ENCODE results near the gene RETREG3.
"Not testable (repeated sequence)": the region's sequence is repeated elsewhere in the genome, so short reads cannot be mapped to it uniquely, and the experiment has no call there.

Gene RETREG3

GRCh38 chr17:42568341-42569111 is 40.6 kb downstream of the RETREG3 start:
- DNase-seq: no peak

GRCh38 chr17:42566883-42567573 is 42.1 kb downstream of the RETREG3 start, which contains the start of gene MLX:
Gene MLX, plus strand, starts transcription at chr17:42567100. Its CDS starts 25 bp downstream, at chr17:42567125.
- peak; percentile 91 for DNase-seq

GRCh38 chr17:42566215-42566882 is 42.8 kb downstream of the RETREG3 start:
- DNase-seq: no peak

- no peak for DNase-seq
Observed at GRCh38 chr17:42565523-42566214, 43.5 kb downstream of the RETREG3 start.

- no peak for DNase-seq
Observed at GRCh38 chr17:42564815-42565522, 44.2 kb downstream of the RETREG3 start.

- no peak for DNase-seq
Observed at GRCh38 chr17:42563950-42564349, 45.2 kb downstream of the RETREG3 start.

GRCh38 chr17:42563543-42563942 is 45.6 kb downstream of the RETREG3 start:
- DNase-seq: no peak

GRCh38 chr17:42563143-42563509 is 46.0 kb downstream of the RETREG3 start:
- no peak for DNase-seq

GRCh38 chr17:42562388-42563142 is 46.6 kb downstream of the RETREG3 start:
- no peak for DNase-seq

GRCh38 chr17:42561897-42562387 is 47.2 kb downstream of the RETREG3 start, which contains the start of gene COASY:
Gene COASY, plus strand, starts transcription at chr17:42562148. Its CDS starts 475 bp downstream, at chr17:42562623.
- DNase-seq: peak; percentile 90

GRCh38 chr17:42560246-42560645 is 48.9 kb downstream of the RETREG3 start:
- no peak for DNase-seq

GRCh38 chr17:42559075-42559474 is 50.1 kb downstream of the RETREG3 start:
- no peak for DNase-seq

- DNase-seq: not testable (repeated sequence)
Observed at GRCh38 chr17:42555961-42556617, 53.1 kb downstream of the RETREG3 start.

- no peak for DNase-seq
Observed at GRCh38 chr17:42555122-42555622, 54.0 kb downstream of the RETREG3 start.

GRCh38 chr17:42554250-42555121 is 54.7 kb downstream of the RETREG3 start:
- DNase-seq: peak; percentile 72

GRCh38 chr17:42553866-42554249 is 55.3 kb downstream of the RETREG3 start:
- DNase-seq: no peak

GRCh38 chr17:42553161-42553818 is 55.9 kb downstream of the RETREG3 start:
- no peak for DNase-seq

GRCh38 chr17:42552736-42553135 is 56.4 kb downstream of the RETREG3 start, which contains the start of gene HSD17B1:
Gene HSD17B1, plus strand, starts transcription at chr17:42552923. Its CDS starts 11 bp downstream, at chr17:42552934.
- DNase-seq: not testable (repeated sequence)
